Measurements from ENCODE around the gene FGA.

FGA gene

GRCh38 chr4:154590329-154591006, at the start of gene FGA:
TSS of gene FGA (minus strand) at chr4:154590742. CDS start at chr4:154590687, 55 bp downstream.
- Histone ChIP-seq H3K27ac (no peak within 1 kb of the TSS), H3K36me3 (no peaks in the 10 kb centered on the region), H3K27me3 (peaks cover 0 to 7% of the 10 kb centered on the region in 2 donors), H3K4me3 (no peak within 1 kb of the TSS), H3K9me3 (no peaks in the 10 kb centered on the region), H3K4me1 (no peaks in the 10 kb centered on the region)
- intact Hi-C loops (cut with DNase I; ENCODE audit: low total_unique reads): no loop called here
- TF ChIP-seq CTCF (IDR thresholded peaks at IDR 0.05): no peak
- DNase-seq: no peak

GRCh38 chr4:154634058-154634457, 43.5 kb upstream of the FGA start:
- no peak overlapping the region for H3K4me3 ChIP-seq
- H3K9me3 ChIP-seq: no peaks in the 10 kb centered on the region
- no peak overlapping the region for H3K27ac ChIP-seq
- no peak for DNase-seq
- no peaks in the 10 kb centered on the region for H3K4me1 ChIP-seq
- intact Hi-C loops (cut with DNase I; ENCODE audit: low total_unique reads): no loop called here
- TF ChIP-seq CTCF (IDR thresholded peaks at IDR 0.05): no peak
- H3K27me3 ChIP-seq: no peaks in the 10 kb centered on the region
- H3K36me3 ChIP-seq: no peaks in the 10 kb centered on the region

- no peak for DNase-seq
- no peaks in the 10 kb centered on the region for H3K36me3 ChIP-seq
- H3K27ac ChIP-seq: no peak overlapping the region
- no peak overlapping the region for H3K4me3 ChIP-seq
- H3K9me3 ChIP-seq: no peaks in the 10 kb centered on the region
- TF ChIP-seq CTCF (IDR thresholded peaks at IDR 0.05): no peak
- H3K27me3 ChIP-seq: no peaks in the 10 kb centered on the region
- peaks cover 0 to 8% (median 7%) of the 10 kb centered on the region in 4 donors for H3K4me1 ChIP-seq
- intact Hi-C loops (cut with DNase I; ENCODE audit: low total_unique reads): no loop called here
These were observed 41.3 kb upstream of the FGA start for GRCh38 chr4:154631828-154632227.

GRCh38 chr4:154630324-154630723, 39.8 kb upstream of the FGA start:
- no peaks in the 10 kb centered on the region for H3K9me3 ChIP-seq
- no peak for DNase-seq
- H3K4me1 ChIP-seq: peaks cover 0 to 12% (median 10%) of the 10 kb centered on the region in 4 donors
- TF ChIP-seq CTCF (IDR thresholded peaks at IDR 0.05): no peak
- no peak overlapping the region for H3K4me3 ChIP-seq
- H3K27me3 ChIP-seq: no peaks in the 10 kb centered on the region
- H3K36me3 ChIP-seq: no peaks in the 10 kb centered on the region
- intact Hi-C loops (cut with DNase I; ENCODE audit: low total_unique reads): no loop called here
- no peak overlapping the region for H3K27ac ChIP-seq

- DNase-seq: no peak
- H3K27ac ChIP-seq: no peak overlapping the region
- intact Hi-C loops (cut with DNase I; ENCODE audit: low total_unique reads): no loop called here
These were observed 36.4 kb upstream of the FGA start for GRCh38 chr4:154626793-154627484.

More at GRCh38 chr4:154626793-154627484, 36.4 kb upstream of the FGA start:
- TF ChIP-seq CTCF (IDR thresholded peaks at IDR 0.05): peak in 1 of 2 experiments; percentile 34
- Histone ChIP-seq H3K9me3 (no peaks in the 10 kb centered on the region), H3K4me1 (peaks cover 0 to 12% (median 10%) of the 10 kb centered on the region in 4 donors), H3K27me3 (no peaks in the 10 kb centered on the region), H3K36me3 (no peaks in the 10 kb centered on the region), H3K4me3 (peak overlapping the region; percentile 36 to 53)
